Fibroblast of lung (primary cell): ENCODE results near the gene ASTL.

Experiments
- EZH2 ChIP-seq: IDR thresholded peaks from 2 replicates; pipeline ENCODE4 v1.5.1; 2012; ENCODE audit warnings: low read length, control low read depth, mild to moderate bottlenecking; ENCODE audit errors: missing control alignments
- TF ChIP-seq, protein P1 (sequence below), 2 donors: IDR thresholded peaks in 1 of 2; conservative IDR thresholded peaks in 1 of 2; 1 replicate in 1 of 2; 2 replicates in 1 of 2; pipeline ENCODE4 v1.5.1; 2011 to 2012; ENCODE audit warnings: low read length in 2 of 2, control low read depth in 1 of 2, inconsistent platforms in 1 of 2, low read depth in 1 of 2, mild to moderate bottlenecking in 1 of 2

DNA sequence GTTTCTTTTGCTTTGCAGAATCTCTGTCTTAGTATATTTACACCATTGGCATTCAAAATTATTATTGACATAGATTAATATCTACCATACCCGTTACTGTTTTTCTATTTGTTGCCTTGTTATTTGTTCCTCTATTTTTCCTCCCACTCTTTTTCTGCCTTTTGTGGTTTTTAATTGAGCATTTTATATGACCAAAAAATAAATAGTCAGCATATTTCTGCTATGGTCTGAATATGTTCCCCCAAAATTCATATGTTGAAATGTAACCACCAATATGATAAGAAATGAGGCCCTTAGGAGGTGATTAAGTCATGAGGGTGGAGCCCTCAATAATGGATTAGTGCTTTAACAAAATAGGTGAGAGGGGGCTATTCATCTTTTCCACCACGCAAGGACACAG is 57.3 kb downstream of the ASTL start:
- TF ChIP-seq, protein P1, sequence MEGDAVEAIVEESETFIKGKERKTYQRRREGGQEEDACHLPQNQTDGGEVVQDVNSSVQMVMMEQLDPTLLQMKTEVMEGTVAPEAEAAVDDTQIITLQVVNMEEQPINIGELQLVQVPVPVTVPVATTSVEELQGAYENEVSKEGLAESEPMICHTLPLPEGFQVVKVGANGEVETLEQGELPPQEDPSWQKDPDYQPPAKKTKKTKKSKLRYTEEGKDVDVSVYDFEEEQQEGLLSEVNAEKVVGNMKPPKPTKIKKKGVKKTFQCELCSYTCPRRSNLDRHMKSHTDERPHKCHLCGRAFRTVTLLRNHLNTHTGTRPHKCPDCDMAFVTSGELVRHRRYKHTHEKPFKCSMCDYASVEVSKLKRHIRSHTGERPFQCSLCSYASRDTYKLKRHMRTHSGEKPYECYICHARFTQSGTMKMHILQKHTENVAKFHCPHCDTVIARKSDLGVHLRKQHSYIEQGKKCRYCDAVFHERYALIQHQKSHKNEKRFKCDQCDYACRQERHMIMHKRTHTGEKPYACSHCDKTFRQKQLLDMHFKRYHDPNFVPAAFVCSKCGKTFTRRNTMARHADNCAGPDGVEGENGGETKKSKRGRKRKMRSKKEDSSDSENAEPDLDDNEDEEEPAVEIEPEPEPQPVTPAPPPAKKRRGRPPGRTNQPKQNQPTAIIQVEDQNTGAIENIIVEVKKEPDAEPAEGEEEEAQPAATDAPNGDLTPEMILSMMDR (conservative IDR thresholded peaks at IDR 0.05 in 1 of 2, IDR thresholded peaks at IDR 0.05 in 1 of 2; ENCODE audit: low read depth in 1 of 2, low read length in 2 of 2), result no peak
- TF ChIP-seq EZH2, result no peak
